ENCODE results near the gene EEF1A2.

EEF1A2 gene

GRCh38 chr20:63470410-63470809 lies 28.5 kb downstream of the EEF1A2 start:
- TF ChIP-seq CTCF (IDR thresholded peaks at IDR 0.05; ENCODE audit: unreplicated experiment in 3 of 3): no peak
- H3K4me3 Mint-ChIP-seq: peak overlapping the region in 2 of 3 experiments; percentile 67 to 72

GRCh38 chr20:63469713-63470101 lies 29.2 kb downstream of the EEF1A2 start:
- Mint-ChIP-seq H3K4me3 (no peak overlapping the region), H3K36me3 (ENCODE audit: low read depth) (no peaks in the 10 kb centered on the region), H3K4me1 (no peaks in the 10 kb centered on the region), H3K9me3 (no peaks in the 10 kb centered on the region), H3K27ac (no peak overlapping the region), H3K27me3 (ENCODE audit: low read depth) (peaks cover 63% of the 10 kb centered on the region)
- no peak for TF ChIP-seq CTCF (IDR thresholded peaks at IDR 0.05; ENCODE audit: unreplicated experiment in 3 of 3)

More at GRCh38 chr20:63470410-63470809, 28.5 kb downstream of the EEF1A2 start:
- Mint-ChIP-seq H3K27ac (no peak overlapping the region), H3K36me3 (ENCODE audit: low read depth) (no peaks in the 10 kb centered on the region), H3K4me1 (no peaks in the 10 kb centered on the region), H3K9me3 (no peaks in the 10 kb centered on the region), H3K27me3 (ENCODE audit: low read depth) (peaks cover 64% of the 10 kb centered on the region)

- Mint-ChIP-seq H3K27me3 (ENCODE audit: low read depth) (peaks cover 62% of the 10 kb centered on the region), H3K36me3 (ENCODE audit: low read depth) (no peaks in the 10 kb centered on the region), H3K4me1 (no peaks in the 10 kb centered on the region), H3K9me3 (no peaks in the 10 kb centered on the region), H3K27ac (no peak overlapping the region), H3K4me3 (no peak overlapping the region)
- no peak for TF ChIP-seq CTCF (IDR thresholded peaks at IDR 0.05; ENCODE audit: unreplicated experiment in 3 of 3)
These were observed 29.7 kb downstream of the EEF1A2 start for GRCh38 chr20:63469019-63469712.

GRCh38 chr20:63468421-63468820 lies 30.5 kb downstream of the EEF1A2 start:
- Mint-ChIP-seq H3K4me3 (no peak overlapping the region), H3K36me3 (ENCODE audit: low read depth) (no peaks in the 10 kb centered on the region), H3K27ac (no peak overlapping the region), H3K9me3 (no peaks in the 10 kb centered on the region), H3K27me3 (ENCODE audit: low read depth) (peaks cover 61% of the 10 kb centered on the region), H3K4me1 (no peaks in the 10 kb centered on the region)
- TF ChIP-seq CTCF (IDR thresholded peaks at IDR 0.05; ENCODE audit: unreplicated experiment in 3 of 3): no peak

- Mint-ChIP-seq H3K9me3 (no peaks in the 10 kb centered on the region), H3K27me3 (ENCODE audit: low read depth) (peaks cover 69% of the 10 kb centered on the region), H3K36me3 (ENCODE audit: low read depth) (no peaks in the 10 kb centered on the region), H3K4me1 (no peaks in the 10 kb centered on the region), H3K4me3 (no peak overlapping the region), H3K27ac (no peak overlapping the region)
- TF ChIP-seq CTCF (IDR thresholded peaks at IDR 0.05; ENCODE audit: unreplicated experiment in 3 of 3): no peak
These were observed 31.4 kb downstream of the EEF1A2 start for GRCh38 chr20:63467294-63468083.
